GM13976 (cell line): Measurements from ENCODE around the gene RB1.

Source experiments
- DNase-seq: peaks from one replicate; pipeline ENCODE4 v3.0.0; 2012; ENCODE audit warnings: low spot score
- CTCF ChIP-seq: IDR thresholded peaks from 2 replicates; pipeline ENCODE4 v1.5.1; 2012; ENCODE audit warnings: borderline replicate concordance, mild to moderate bottlenecking; ENCODE audit not compliant: insufficient read depth; ENCODE audit errors: extremely low read depth, missing control alignments, control extremely low read depth
- in situ Hi-C: fragments of 300-500 bp; cut with MboI; formaldehyde crosslinking; loops from one replicate; pipeline ENCODE4 v1.12.0; 2022; ENCODE audit warnings: low sequenced_read_pairs, mixed read lengths, inconsistent platforms; ENCODE audit not compliant: unreplicated experiment

The RB1 gene

GRCh38 chr13:48311223-48311622, 7.7 kb downstream of the RB1 start:
- in situ Hi-C loops = no loop called here
- no peak for DNase-seq
- TF ChIP-seq CTCF = no peak

GRCh38 chr13:48315969-48316650, 12.6 kb downstream of the RB1 start:
- DNase-seq = no peak
- in situ Hi-C loops = no loop called here
- TF ChIP-seq CTCF = no peak

GRCh38 chr13:48316826-48317510, 13.4 kb downstream of the RB1 start:
- in situ Hi-C loops = no loop called here
- TF ChIP-seq CTCF = no peak
- no peak for DNase-seq

- TF ChIP-seq CTCF = no peak
- in situ Hi-C loops = no loop called here
- DNase-seq = no peak
These were observed 14.2 kb downstream of the RB1 start for GRCh38 chr13:48317511-48318376.

- TF ChIP-seq CTCF = no peak
- in situ Hi-C loops = no loop called here
- DNase-seq = no peak
These were observed 14.8 kb downstream of the RB1 start for GRCh38 chr13:48318377-48318811.

- no peak for TF ChIP-seq CTCF
- DNase-seq = no peak
- in situ Hi-C loops = no loop called here
These were observed 15.4 kb downstream of the RB1 start for GRCh38 chr13:48318821-48319511.
